ENCODE data around the gene MATN3. TPM values are rescaled to one million over a fixed set of nuclear protein-coding genes. Genes with fewer than 3 reads are reported as not detected.

MATN3 gene
- total RNA-seq, 1 donor from 2014 or later: 3.9 TPM

GRCh38 chr2:20011276-20012031 lies 1.0 kb downstream of the MATN3 start:
- TF ChIP-seq POLR2AphosphoS5 (IDR thresholded peaks at IDR 0.05; ENCODE audit: insufficient read depth in 1 of 2, low read depth in 1 of 2) (no peak), POLR2A (IDR thresholded peaks at IDR 0.05) (no peak), CTCF (IDR thresholded peaks at IDR 0.05) (no peak)
- Histone ChIP-seq H3K9me3 (no peaks in the 10 kb centered on the region), H3K36me3 (no peaks in the 10 kb centered on the region), H3K4me3 (peak overlapping the region in 1 of 2 donors; percentile 70), H3K4me1 (peaks cover 6% of the 10 kb centered on the region), H3K27ac (no peak overlapping the region), H3K27me3 (no peaks in the 10 kb centered on the region)
- intact Hi-C loops (cut with DNase I): loop anchor here (5.0 kb wide), 1 partner anchor 81 kb away; no protein-coding TSS in a partner anchor
- DNase-seq (ENCODE audit: extremely low spot score in 2 of 2): no peak

- Histone ChIP-seq H3K27me3 (no peaks in the 10 kb centered on the region), H3K27ac (no peak overlapping the region), H3K4me3 (no peak overlapping the region), H3K9me3 (no peaks in the 10 kb centered on the region), H3K4me1 (peaks cover 6% of the 10 kb centered on the region), H3K36me3 (no peaks in the 10 kb centered on the region)
- DNase-seq (ENCODE audit: extremely low spot score in 2 of 2): no peak
- no peak for TF ChIP-seq CTCF (IDR thresholded peaks at IDR 0.05)
- no peak for TF ChIP-seq POLR2AphosphoS5 (IDR thresholded peaks at IDR 0.05; ENCODE audit: insufficient read depth in 1 of 2, low read depth in 1 of 2)
- intact Hi-C loops (cut with DNase I): no loop called here
Measured at GRCh38 chr2:20008703-20009102, 3.8 kb downstream of the MATN3 start.

- no peak overlapping the region for H3K4me3 ChIP-seq
- no peak for DNase-seq (ENCODE audit: extremely low spot score in 2 of 2)
- no peaks in the 10 kb centered on the region for H3K9me3 ChIP-seq
- no peaks in the 10 kb centered on the region for H3K27me3 ChIP-seq
- no peak overlapping the region for H3K27ac ChIP-seq
- TF ChIP-seq CTCF (IDR thresholded peaks at IDR 0.05): no peak
- TF ChIP-seq POLR2A (IDR thresholded peaks at IDR 0.05): no peak
- no peak for TF ChIP-seq POLR2AphosphoS5 (IDR thresholded peaks at IDR 0.05; ENCODE audit: insufficient read depth in 1 of 2, low read depth in 1 of 2)
- intact Hi-C loops (cut with DNase I): no loop called here
- no peaks in the 10 kb centered on the region for H3K4me1 ChIP-seq
- no peaks in the 10 kb centered on the region for H3K36me3 ChIP-seq
Measured at GRCh38 chr2:20005891-20006470, 6.5 kb downstream of the MATN3 start.

GRCh38 chr2:20005067-20005627 lies 7.3 kb downstream of the MATN3 start:
- DNase-seq (ENCODE audit: extremely low spot score in 2 of 2): no peak
- H3K4me3 ChIP-seq: no peak overlapping the region
- no peaks in the 10 kb centered on the region for H3K27me3 ChIP-seq
- intact Hi-C loops (cut with DNase I): no loop called here
- H3K4me1 ChIP-seq: no peaks in the 10 kb centered on the region
- no peaks in the 10 kb centered on the region for H3K36me3 ChIP-seq
- H3K9me3 ChIP-seq: no peaks in the 10 kb centered on the region
- no peak overlapping the region for H3K27ac ChIP-seq
- TF ChIP-seq POLR2A (IDR thresholded peaks at IDR 0.05): no peak

- H3K4me1 ChIP-seq: no peaks in the 10 kb centered on the region
- no peaks in the 10 kb centered on the region for H3K27me3 ChIP-seq
- intact Hi-C loops (cut with DNase I): no loop called here
- H3K27ac ChIP-seq: no peak overlapping the region
- no peaks in the 10 kb centered on the region for H3K36me3 ChIP-seq
- no peak overlapping the region for H3K4me3 ChIP-seq
- DNase-seq (ENCODE audit: extremely low spot score in 2 of 2): no peak
- TF ChIP-seq POLR2A (IDR thresholded peaks at IDR 0.05) (no peak), CTCF (IDR thresholded peaks at IDR 0.05) (no peak), POLR2AphosphoS5 (IDR thresholded peaks at IDR 0.05; ENCODE audit: insufficient read depth in 1 of 2, low read depth in 1 of 2) (no peak)
- H3K9me3 ChIP-seq: no peaks in the 10 kb centered on the region
Measured at GRCh38 chr2:20001361-20001863, 11.1 kb downstream of the MATN3 start.
